HL-60 (cell line): ENCODE results near the gene FREM2.

ENCODE experiments used
- DNase-seq, 2 experiments: peaks; one replicate each; pipeline ENCODE4 v3.0.0-alpha.2; 2010 to 2020; ENCODE audit warnings: low read depth in 1 of 2, low spot score in 1 of 2
- H3K27ac ChIP-seq: fragments of 250-450 bp; sonication (Bioruptor Pico); replicated peaks from 2 replicates; pipeline ENCODE4 v1.5.1; 2020; ENCODE audit warnings: mild to moderate bottlenecking, moderate library complexity
- H3K27me3 ChIP-seq: fragments of 250-450 bp; sonication (Bioruptor Pico); 2 replicates; pipeline ENCODE4 v1.5.1; 2021; ENCODE audit warnings: mild to moderate bottlenecking, moderate library complexity; ENCODE audit not compliant: insufficient read depth, poor library complexity, severe bottlenecking
- H3K4me3 ChIP-seq: replicated peaks from 2 replicates; pipeline ENCODE4 v1.5.1; 2011; ENCODE audit warnings: mild to moderate bottlenecking, control low read depth, low read length; ENCODE audit not compliant: insufficient read depth
- CTCF ChIP-seq: IDR thresholded peaks from one replicate; pipeline ENCODE4 v1.5.1; 2011; ENCODE audit warnings: low read length, control low read depth, inconsistent platforms; ENCODE audit not compliant: insufficient read depth
- GABPA ChIP-seq: IDR thresholded peaks from 2 replicates; pipeline ENCODE4 v1.6.1; 2012; ENCODE audit warnings: low read depth
- POLR2AphosphoS5 ChIP-seq: IDR thresholded peaks from 2 replicates; pipeline ENCODE4 v1.6.1; 2012; ENCODE audit warnings: low read depth
- REST ChIP-seq: IDR thresholded peaks from 2 replicates; pipeline ENCODE4 v1.6.1; 2012; ENCODE audit warnings: low read depth; ENCODE audit not compliant: insufficient replicate concordance
- SPI1 ChIP-seq: IDR thresholded peaks from 2 replicates; pipeline ENCODE4 v1.6.1; 2012; ENCODE audit warnings: low read depth, mild to moderate bottlenecking, borderline replicate concordance
- long read RNA-seq: library from polyadenylated mRNA; unstranded; transcript quantifications from one replicate; pipeline ENCODE4 v2.0.0, GENCODE V29; 2020

The FREM2 gene, protein sequence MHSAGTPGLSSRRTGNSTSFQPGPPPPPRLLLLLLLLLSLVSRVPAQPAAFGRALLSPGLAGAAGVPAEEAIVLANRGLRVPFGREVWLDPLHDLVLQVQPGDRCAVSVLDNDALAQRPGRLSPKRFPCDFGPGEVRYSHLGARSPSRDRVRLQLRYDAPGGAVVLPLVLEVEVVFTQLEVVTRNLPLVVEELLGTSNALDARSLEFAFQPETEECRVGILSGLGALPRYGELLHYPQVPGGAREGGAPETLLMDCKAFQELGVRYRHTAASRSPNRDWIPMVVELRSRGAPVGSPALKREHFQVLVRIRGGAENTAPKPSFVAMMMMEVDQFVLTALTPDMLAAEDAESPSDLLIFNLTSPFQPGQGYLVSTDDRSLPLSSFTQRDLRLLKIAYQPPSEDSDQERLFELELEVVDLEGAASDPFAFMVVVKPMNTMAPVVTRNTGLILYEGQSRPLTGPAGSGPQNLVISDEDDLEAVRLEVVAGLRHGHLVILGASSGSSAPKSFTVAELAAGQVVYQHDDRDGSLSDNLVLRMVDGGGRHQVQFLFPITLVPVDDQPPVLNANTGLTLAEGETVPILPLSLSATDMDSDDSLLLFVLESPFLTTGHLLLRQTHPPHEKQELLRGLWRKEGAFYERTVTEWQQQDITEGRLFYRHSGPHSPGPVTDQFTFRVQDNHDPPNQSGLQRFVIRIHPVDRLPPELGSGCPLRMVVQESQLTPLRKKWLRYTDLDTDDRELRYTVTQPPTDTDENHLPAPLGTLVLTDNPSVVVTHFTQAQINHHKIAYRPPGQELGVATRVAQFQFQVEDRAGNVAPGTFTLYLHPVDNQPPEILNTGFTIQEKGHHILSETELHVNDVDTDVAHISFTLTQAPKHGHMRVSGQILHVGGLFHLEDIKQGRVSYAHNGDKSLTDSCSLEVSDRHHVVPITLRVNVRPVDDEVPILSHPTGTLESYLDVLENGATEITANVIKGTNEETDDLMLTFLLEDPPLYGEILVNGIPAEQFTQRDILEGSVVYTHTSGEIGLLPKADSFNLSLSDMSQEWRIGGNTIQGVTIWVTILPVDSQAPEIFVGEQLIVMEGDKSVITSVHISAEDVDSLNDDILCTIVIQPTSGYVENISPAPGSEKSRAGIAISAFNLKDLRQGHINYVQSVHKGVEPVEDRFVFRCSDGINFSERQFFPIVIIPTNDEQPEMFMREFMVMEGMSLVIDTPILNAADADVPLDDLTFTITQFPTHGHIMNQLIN (N-terminal part only)
- long read RNA-seq = 0 reads

GRCh38 chr13:38686577-38687245 lies at the start of gene FREM2:
Gene FREM2 (plus strand): TSS chr13:38687077. CDS start chr13:38687345, 268 bp downstream.
- Histone ChIP-seq H3K27me3 (peaks cover 29% of the 10 kb centered on the region), H3K4me3 (no peak within 1 kb of the TSS), H3K27ac (no peak within 1 kb of the TSS)
- no peak for DNase-seq
- TF ChIP-seq REST (no peak), CTCF (no peak), SPI1 (no peak), GABPA (no peak), POLR2AphosphoS5 (no peak)

GRCh38 chr13:38637576-38637975 lies 49.3 kb upstream of the FREM2 start:
- TF ChIP-seq POLR2AphosphoS5 = no peak
- no peak for TF ChIP-seq REST
- TF ChIP-seq CTCF = no peak
- no peak overlapping the region for H3K4me3 ChIP-seq
- no peak for DNase-seq
- no peaks in the 10 kb centered on the region for H3K27me3 ChIP-seq
- no peak overlapping the region for H3K27ac ChIP-seq

GRCh38 chr13:38641164-38641948 lies 45.5 kb upstream of the FREM2 start:
- no peaks in the 10 kb centered on the region for H3K27me3 ChIP-seq
- H3K4me3 ChIP-seq = no peak overlapping the region
- TF ChIP-seq CTCF = no peak
- TF ChIP-seq GABPA = no peak
- TF ChIP-seq REST = no peak
- no peak for TF ChIP-seq POLR2AphosphoS5
- no peak for TF ChIP-seq SPI1
- no peak for DNase-seq
- no peak overlapping the region for H3K27ac ChIP-seq
